ENCODE data around the gene LENG8.
"Not testable (repeated sequence)": the region's sequence is repeated elsewhere in the genome, so short reads cannot be mapped to it uniquely, and the experiment has no call there.

The LENG8 gene

GRCh38 chr19:54439174-54439851 lies 9.7 kb upstream of the LENG8 start:
- DNase-seq (ENCODE audit: low read depth in 2 of 2): no peak

- DNase-seq (ENCODE audit: low read depth in 2 of 2): no peak
These were observed 8.4 kb upstream of the LENG8 start for GRCh38 chr19:54440641-54441040.

GRCh38 chr19:54444737-54445136 lies 4.3 kb upstream of the LENG8 start:
- no peak for DNase-seq (ENCODE audit: low read depth in 2 of 2)

GRCh38 chr19:54446349-54446748 lies 2.6 kb upstream of the LENG8 start:
- DNase-seq (ENCODE audit: low read depth in 2 of 2): not testable (repeated sequence)

GRCh38 chr19:54448040-54448773 lies 792 bp upstream of the LENG8 start:
- DNase-seq (ENCODE audit: low read depth in 2 of 2): no peak

- DNase-seq (ENCODE audit: low read depth in 2 of 2): no peak
These were observed 686 bp downstream of the LENG8 start for GRCh38 chr19:54449701-54450069.

- DNase-seq (ENCODE audit: low read depth in 2 of 2): no peak
These were observed 2.4 kb downstream of the LENG8 start for GRCh38 chr19:54451331-54451871.

- DNase-seq (ENCODE audit: low read depth in 2 of 2): no peak
These were observed 3.0 kb downstream of the LENG8 start for GRCh38 chr19:54451997-54452396.

GRCh38 chr19:54452626-54453025 lies 3.6 kb downstream of the LENG8 start:
- DNase-seq (ENCODE audit: low read depth in 2 of 2): no peak

- DNase-seq (ENCODE audit: low read depth in 2 of 2): no peak
These were observed 5.2 kb downstream of the LENG8 start for GRCh38 chr19:54453921-54454780.

- DNase-seq (ENCODE audit: low read depth in 2 of 2): no peak
These were observed 6.0 kb downstream of the LENG8 start for GRCh38 chr19:54454781-54455675.

- DNase-seq (ENCODE audit: low read depth in 2 of 2): no peak
These were observed 6.9 kb downstream of the LENG8 start for GRCh38 chr19:54455786-54456422.

- DNase-seq (ENCODE audit: low read depth in 2 of 2): no peak
These were observed 7.7 kb downstream of the LENG8 start for GRCh38 chr19:54456423-54457373.

- no peak for DNase-seq (ENCODE audit: low read depth in 2 of 2)
These were observed 9.0 kb downstream of the LENG8 start for GRCh38 chr19:54457773-54458647.

GRCh38 chr19:54458648-54459281 lies 9.8 kb downstream of the LENG8 start:
- DNase-seq (ENCODE audit: low read depth in 2 of 2): no peak

GRCh38 chr19:54459282-54460229 lies 10.6 kb downstream of the LENG8 start:
- DNase-seq (ENCODE audit: low read depth in 2 of 2): no peak
